ENCODE data around the gene DNAJC19. TPM values are rescaled to one million over a fixed set of nuclear protein-coding genes. Genes with fewer than 3 reads are reported as not detected.
A peak's percentile ranks its signal among the peaks of the same experiment; 100 is the strongest.
"Not testable (repeated sequence)": the region's sequence is repeated elsewhere in the genome, so short reads cannot be mapped to it uniquely, and the experiment has no call there.

DNAJC19 gene
- total and polyA plus RNA-seq, 8 donors, result 31.2 to 69.6 (median 60.1) TPM

- H3K9me3 ChIP-seq, result peaks cover 0 to 16% of the 10 kb centered on the region in 2 donors
- DNase-seq (no peak), ATAC-seq (no peak)
- no peaks in the 10 kb centered on the region for H3K36me3 ChIP-seq
- H3K4me1 ChIP-seq, result no peaks in the 10 kb centered on the region
- intact Hi-C loops (cut with DNase I), result no loop called here
- no peak overlapping the region for H3K4me3 ChIP-seq
- no peaks in the 10 kb centered on the region for H3K27me3 ChIP-seq
- TF ChIP-seq CTCF (IDR thresholded peaks at IDR 0.05), result no peak
- H3K27ac ChIP-seq, result no peak overlapping the region
Observed at GRCh38 chr3:180996415-180996932, 6.9 kb upstream of the DNAJC19 start.

- Histone ChIP-seq H3K4me1 (peaks cover 4 to 19% of the 10 kb centered on the region in 2 donors), H3K4me3 (peak overlapping the region in 1 of 2 donors; percentile 83), H3K36me3 (peaks cover 0 to 11% of the 10 kb centered on the region in 2 donors), H3K27me3 (no peaks in the 10 kb centered on the region), H3K9me3 (no peaks in the 10 kb centered on the region), H3K27ac (peak overlapping the region in 1 of 2 donors; percentile 87)
- intact Hi-C loops (cut with DNase I), result no loop called here
- no peak for DNase-seq
- no peak for ATAC-seq
- no peak for TF ChIP-seq CTCF (IDR thresholded peaks at IDR 0.05)
Observed at GRCh38 chr3:180990505-180990904, 969 bp upstream of the DNAJC19 start.

GRCh38 chr3:180987344-180987743, 2.2 kb downstream of the DNAJC19 start:
- Histone ChIP-seq H3K4me3 (no peak overlapping the region), H3K27ac (no peak overlapping the region), H3K27me3 (no peaks in the 10 kb centered on the region), H3K9me3 (no peaks in the 10 kb centered on the region), H3K36me3 (peaks cover 0 to 24% of the 10 kb centered on the region in 2 donors), H3K4me1 (peaks cover 4 to 19% of the 10 kb centered on the region in 2 donors)
- ATAC-seq, result no peak
- TF ChIP-seq CTCF (IDR thresholded peaks at IDR 0.05), result no peak
- intact Hi-C loops (cut with DNase I), result no loop called here
- no peak for DNase-seq

- H3K27me3 ChIP-seq; H3K4me3 ChIP-seq; intact Hi-C loops (cut with DNase I); H3K27ac ChIP-seq; ATAC-seq; DNase-seq; H3K9me3 ChIP-seq: not testable (repeated sequence)
- peaks cover 0 to 24% of the 10 kb centered on the region in 2 donors for H3K36me3 ChIP-seq
- H3K4me1 ChIP-seq, result peaks cover 4 to 19% of the 10 kb centered on the region in 2 donors
Observed at GRCh38 chr3:180986366-180986765, 3.2 kb downstream of the DNAJC19 start.

- Histone ChIP-seq H3K27me3 (no peaks in the 10 kb centered on the region), H3K4me3 (no peak overlapping the region), H3K4me1 (peaks cover 0 to 2% of the 10 kb centered on the region in 2 donors), H3K9me3 (no peaks in the 10 kb centered on the region), H3K36me3 (peaks cover 0 to 41% of the 10 kb centered on the region in 2 donors), H3K27ac (no peak overlapping the region)
- ATAC-seq (no peak), DNase-seq (no peak)
- TF ChIP-seq CTCF (IDR thresholded peaks at IDR 0.05), result no peak
- intact Hi-C loops (cut with DNase I), result no loop called here
Observed at GRCh38 chr3:180983136-180983535, 6.4 kb downstream of the DNAJC19 start.

GRCh38 chr3:180981912-180982311, 7.6 kb downstream of the DNAJC19 start:
- no peak for TF ChIP-seq CTCF (IDR thresholded peaks at IDR 0.05)
- no peaks in the 10 kb centered on the region for H3K27me3 ChIP-seq
- no peak overlapping the region for H3K27ac ChIP-seq
- no peak overlapping the region for H3K4me3 ChIP-seq
- intact Hi-C loops (cut with DNase I), result no loop called here
- H3K4me1 ChIP-seq, result no peaks in the 10 kb centered on the region
- no peaks in the 10 kb centered on the region for H3K9me3 ChIP-seq
- ATAC-seq, result no peak
- peaks cover 0 to 46% of the 10 kb centered on the region in 2 donors for H3K36me3 ChIP-seq
- DNase-seq, result no peak

Data from left lung (tissue), 10 donors.